CD4-positive, alpha-beta T cell treated with Interleukin-17A for 4 hours (primary cell): Measurements from ENCODE around the gene RBP7.
"Not testable (repeated sequence)": the region's sequence is repeated elsewhere in the genome, so short reads cannot be mapped to it uniquely, and the experiment has no call there.

Experiments
- DNase-seq: peaks from one replicate; pipeline ENCODE4 v3.0.0-alpha.2; 2020; ENCODE audit warnings: mixed read lengths

Gene RBP7

DNA sequence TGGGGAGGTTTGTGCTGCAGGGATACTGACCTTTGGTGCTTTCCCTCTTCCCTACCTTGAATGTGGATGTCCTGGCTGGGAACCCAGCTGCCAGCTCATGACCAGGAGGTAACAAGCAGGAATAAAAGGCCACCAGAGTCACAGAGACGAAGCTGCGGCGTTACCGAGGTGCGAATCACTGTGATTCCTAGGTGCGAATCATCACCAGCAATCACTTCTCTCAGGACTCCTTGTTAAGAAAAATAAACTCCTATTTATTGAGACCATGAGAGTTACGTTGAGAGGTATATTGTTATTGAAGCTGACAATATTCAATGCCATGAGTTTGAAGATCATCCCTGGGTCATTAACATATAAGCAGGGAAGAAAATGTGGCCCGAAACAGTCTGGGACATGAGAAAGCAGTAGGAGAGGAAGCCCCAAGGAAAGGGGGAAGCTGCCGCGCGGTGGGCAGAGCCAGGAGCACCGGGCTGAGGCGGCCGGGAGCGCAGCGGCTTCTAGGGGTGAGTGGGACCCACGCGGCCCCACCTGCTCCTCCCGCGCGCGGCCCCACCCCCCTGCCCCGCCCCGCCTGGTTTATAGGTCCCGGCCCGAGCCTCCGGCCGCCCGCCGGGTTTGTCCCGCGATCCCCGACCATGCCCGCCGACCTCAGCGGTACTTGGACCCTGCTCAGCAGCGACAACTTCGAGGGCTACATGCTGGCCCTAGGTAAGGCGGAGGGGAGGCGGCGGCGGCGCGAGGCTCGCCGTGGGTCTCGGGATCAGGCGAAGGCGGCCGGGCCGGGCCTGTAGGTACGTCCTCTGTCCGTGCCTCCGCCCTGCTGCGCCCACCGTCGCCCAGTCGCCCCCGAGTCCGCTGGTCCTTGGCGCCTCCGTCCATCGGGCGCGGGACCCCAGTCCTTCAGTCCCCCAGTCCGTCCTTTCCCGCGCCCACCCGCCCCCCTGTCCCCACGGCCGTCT lies at the start of gene RBP7:
Gene RBP7, plus strand, starts transcription at position 605 of the 959 bp plus-strand sequence. Its CDS starts 31 bp downstream, at position 636.
- DNase-seq = peak; percentile 27

DNA sequence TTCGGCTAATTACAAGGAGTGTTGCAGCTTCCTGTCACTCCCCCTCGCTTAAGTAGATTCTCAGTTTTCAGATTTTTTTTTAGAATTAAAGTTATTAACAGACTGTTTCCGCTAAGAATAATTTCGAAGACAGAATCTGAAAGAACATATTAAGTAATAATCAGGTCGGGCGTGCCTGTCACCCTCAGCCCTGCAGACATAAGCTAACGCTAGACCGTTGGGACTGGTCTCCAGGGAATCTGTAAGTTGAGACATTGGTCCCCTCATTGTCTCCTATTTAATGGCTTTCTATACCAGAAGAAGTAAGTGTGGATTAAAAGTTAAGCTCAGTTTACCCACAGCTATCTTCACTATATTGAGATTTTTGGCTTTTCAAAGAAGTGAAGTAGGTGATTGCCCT lies 39.3 kb upstream of the RBP7 start:
- no peak for DNase-seq

GRCh38 chr1:9960011-9960410 lies 37.0 kb upstream of the RBP7 start:
- no peak for DNase-seq

GRCh38 chr1:9960706-9961562 lies 36.1 kb upstream of the RBP7 start:
- DNase-seq = no peak

DNA sequence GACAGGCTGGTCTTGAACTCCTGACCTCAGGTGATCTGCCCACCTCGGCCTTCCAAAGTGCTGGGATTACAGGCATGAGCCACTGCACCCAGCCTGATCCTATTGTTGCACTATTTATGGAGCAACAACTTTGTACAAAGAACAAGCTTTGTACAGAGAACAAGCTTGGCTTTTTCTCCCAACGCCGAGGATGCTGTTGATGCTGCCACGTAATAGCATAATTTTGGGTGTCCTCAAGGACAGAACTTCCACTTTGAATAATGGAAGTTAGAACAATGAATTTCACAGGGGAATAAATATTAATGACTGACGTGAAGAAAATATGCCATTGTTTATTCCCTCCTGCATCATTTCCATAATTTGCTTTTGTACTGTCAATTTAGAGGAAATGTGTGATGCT lies 12.8 kb upstream of the RBP7 start:
- DNase-seq = no peak

GRCh38 chr1:9985001-9985400 lies 12.0 kb upstream of the RBP7 start:
- DNase-seq = no peak

- no peak for DNase-seq
Observed at GRCh38 chr1:9989773-9990172, 7.3 kb upstream of the RBP7 start.

GRCh38 chr1:9990944-9991343 lies 6.1 kb upstream of the RBP7 start:
- no peak for DNase-seq

GRCh38 chr1:9992910-9993309 lies 4.1 kb upstream of the RBP7 start:
- DNase-seq = no peak

- no peak for DNase-seq
Observed at GRCh38 chr1:9993561-9994075, 3.4 kb upstream of the RBP7 start.

DNA sequence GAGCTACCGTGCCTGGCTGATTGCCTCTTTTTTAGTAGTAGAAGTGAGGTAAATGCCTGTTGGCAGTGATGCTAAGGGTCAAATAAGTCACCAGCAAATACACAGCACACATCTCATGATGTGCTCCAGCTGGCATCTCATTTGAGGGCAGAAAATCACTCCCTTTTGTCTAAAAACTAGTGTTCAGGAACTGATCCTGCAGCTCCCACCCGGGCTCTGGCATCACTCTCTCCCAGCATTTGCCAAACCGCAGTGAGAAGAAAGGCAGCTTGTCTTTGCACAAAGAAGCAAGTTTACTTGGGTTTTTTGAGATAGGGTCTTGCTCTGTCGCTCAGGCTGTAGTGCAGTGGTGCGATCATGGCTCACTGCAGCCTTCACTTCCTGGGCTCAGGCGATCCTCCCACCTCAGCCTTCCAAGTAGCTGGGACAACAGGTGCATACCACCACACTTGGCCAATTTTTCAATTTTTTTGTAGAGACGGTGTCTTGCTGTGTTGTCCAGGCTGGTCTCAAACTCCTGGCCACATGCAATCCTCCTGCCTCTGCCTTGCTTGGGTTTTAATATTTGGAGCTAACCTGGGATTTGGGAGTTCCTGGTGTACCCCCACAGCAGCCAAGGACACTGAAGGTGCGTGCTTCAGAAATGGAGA lies 4.1 kb downstream of the RBP7 start:
- DNase-seq = no peak

DNA sequence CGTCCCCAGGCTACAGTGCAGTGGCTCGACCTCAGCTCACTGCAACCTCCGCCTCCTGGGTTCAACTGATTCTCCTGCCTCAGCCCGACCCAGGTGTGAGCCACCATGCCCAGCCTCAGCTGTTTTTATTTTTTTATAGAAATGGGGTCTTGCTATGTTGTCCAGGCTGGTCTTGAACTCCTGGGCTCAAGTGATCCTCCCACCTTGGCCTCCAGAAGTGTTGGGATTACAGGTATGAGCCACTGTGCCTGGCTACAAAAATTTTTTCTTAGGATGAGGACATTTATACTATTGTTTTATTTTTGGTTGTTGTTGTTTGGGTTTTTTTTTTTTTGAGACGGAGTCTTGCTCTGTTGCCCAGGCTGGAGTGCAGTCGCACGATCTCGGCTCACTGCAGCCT lies 8.2 kb downstream of the RBP7 start:
- not testable (repeated sequence) for DNase-seq

GRCh38 chr1:10007169-10007568 lies 10.1 kb downstream of the RBP7 start:
- DNase-seq = no peak

DNA sequence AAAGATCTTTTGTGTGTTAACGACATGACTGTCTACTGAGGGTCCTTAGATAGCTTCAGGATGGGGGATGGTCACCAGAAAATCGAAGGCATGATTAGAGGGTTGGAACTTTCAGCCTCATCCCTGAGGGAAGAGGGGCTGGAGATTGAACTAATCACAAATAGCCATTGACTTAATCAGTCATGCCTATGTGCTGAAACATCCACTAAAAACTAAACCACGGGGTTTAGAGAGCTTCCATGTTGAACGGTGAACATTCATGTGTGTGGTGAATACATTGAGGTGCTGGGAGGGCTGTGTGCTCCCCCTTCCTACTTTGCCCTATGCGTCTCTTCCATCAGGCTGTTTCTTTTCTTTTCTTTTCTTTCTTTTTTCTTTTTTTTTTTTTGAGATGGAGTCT lies 17.0 kb downstream of the RBP7 start:
- DNase-seq = no peak

GRCh38 chr1:10019561-10019960 lies 22.5 kb downstream of the RBP7 start:
- DNase-seq = no peak

- DNase-seq = no peak
Observed at GRCh38 chr1:10020086-10020485, 23.1 kb downstream of the RBP7 start.

GRCh38 chr1:10020678-10021077 lies 23.6 kb downstream of the RBP7 start:
- not testable (repeated sequence) for DNase-seq

GRCh38 chr1:10021992-10022391 lies 25.0 kb downstream of the RBP7 start:
- not testable (repeated sequence) for DNase-seq

DNA sequence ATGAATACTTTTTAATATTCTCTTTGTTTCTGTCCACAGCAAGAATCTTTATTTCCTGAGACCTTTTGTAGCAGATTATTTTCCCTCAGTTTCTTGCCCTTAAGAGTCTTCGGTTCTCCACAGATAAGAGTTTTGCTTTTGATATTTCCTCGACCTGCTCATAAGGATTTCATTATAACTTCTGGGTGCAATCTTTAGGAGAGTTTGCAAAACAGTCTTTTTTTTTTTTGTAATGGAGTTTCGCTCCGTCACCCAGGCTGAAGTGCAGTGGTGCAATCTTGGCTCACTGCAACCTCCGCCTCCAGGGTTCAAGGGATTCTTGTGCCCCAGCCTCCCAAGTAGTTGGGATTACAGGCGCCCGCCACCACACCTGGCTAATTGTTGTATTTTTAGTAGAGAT lies 25.6 kb downstream of the RBP7 start:
- DNase-seq = no peak

- no peak for DNase-seq
Observed at GRCh38 chr1:10025354-10025753, 28.3 kb downstream of the RBP7 start.

GRCh38 chr1:10027027-10027426 lies 30.0 kb downstream of the RBP7 start:
- DNase-seq = no peak

DNA sequence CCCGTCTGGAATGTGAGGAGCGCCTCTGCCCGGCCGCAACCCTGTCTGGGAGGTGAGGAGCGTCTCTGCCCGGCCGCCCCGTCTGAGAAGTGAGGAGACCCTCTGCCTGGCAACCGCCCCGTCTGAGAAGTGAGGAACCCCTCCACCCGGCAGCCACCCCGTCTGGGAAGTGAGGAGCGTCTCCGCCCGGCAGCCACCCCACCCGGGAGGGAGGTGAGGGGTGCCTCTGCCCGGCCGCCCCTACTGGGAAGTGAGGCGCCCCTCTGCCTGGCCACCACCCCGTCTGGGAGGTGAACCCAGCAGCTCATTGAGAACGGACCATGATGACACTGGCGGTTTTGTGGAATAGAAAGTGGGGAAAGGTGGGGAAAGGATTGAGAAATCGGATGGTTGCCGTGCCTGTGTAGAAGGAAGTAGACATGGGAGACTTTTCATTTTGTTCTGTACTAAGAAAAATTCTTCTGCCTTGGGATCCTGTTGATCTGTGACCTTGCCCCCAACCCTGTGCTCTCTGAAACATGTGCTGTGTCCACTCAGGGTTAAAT lies 32.0 kb downstream of the RBP7 start:
- DNase-seq = not testable (repeated sequence)

GRCh38 chr1:10031461-10031860 lies 34.4 kb downstream of the RBP7 start:
- DNase-seq = no peak
